Measurements from ENCODE around the gene SIGLEC7. TPM values are rescaled to one million over a fixed set of nuclear protein-coding genes. Genes with fewer than 3 reads are reported as not detected.
"Not testable (repeated sequence)": the region's sequence is repeated elsewhere in the genome, so short reads cannot be mapped to it uniquely, and the experiment has no call there.

SIGLEC7 gene
- total RNA-seq, 1 experiment from 2014 or later: not detected

GRCh38 chr19:51159656-51160055 is 17.6 kb downstream of the SIGLEC7 start:
- in situ Hi-C loops (cut with HindIII; ENCODE audit: low sequenced_read_pairs): no loop called here

DNA sequence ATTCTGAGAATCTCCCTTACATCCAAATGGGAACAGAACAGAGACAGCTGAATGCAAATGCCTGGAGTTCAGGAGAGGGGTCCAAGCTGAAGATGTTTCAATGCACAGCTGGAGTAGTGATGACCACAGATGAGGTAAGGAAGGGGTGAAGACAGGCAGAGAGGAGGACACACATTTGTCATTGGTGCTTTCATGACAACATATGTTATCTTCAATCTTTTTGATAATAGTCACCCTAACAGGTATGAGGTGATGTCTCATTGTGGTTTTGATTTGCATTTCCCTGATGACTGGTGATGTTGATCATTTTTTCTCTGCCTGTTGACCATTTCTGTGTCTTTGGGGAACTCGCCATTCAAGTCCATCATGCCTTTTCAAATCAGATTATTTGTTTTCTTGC is 19.2 kb downstream of the SIGLEC7 start:
- in situ Hi-C loops (cut with HindIII; ENCODE audit: low sequenced_read_pairs): no loop called here
- DNase-seq (ENCODE audit: low spot score): no peak

More at GRCh38 chr19:51159656-51160055, 17.6 kb downstream of the SIGLEC7 start:
- no peak for DNase-seq (ENCODE audit: low spot score)

GRCh38 chr19:51161867-51162496 is 19.9 kb downstream of the SIGLEC7 start:
- in situ Hi-C loops (cut with HindIII; ENCODE audit: low sequenced_read_pairs): no loop called here
- no peak for DNase-seq (ENCODE audit: low spot score)

DNA sequence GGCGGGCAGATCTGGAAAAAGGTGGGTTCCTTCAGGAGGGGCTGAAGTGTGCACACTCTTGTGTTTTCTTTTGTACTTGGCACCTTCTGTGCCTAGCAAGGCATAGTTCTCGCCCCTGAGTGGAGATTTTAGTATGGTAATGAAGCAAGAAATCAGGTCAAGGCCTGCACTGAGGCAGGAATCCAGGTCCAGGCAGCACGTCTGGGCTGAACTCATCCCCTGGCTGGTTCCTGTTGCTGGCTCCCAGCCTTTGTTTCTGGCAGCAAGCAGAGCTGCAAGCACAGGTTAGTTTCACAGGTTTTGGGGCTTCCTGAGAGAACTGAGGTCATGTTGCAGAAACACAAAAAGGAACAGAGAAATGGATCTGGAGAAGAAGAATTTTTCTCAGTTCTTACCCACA is 21.2 kb downstream of the SIGLEC7 start:
- DNase-seq (ENCODE audit: low spot score): peak; percentile 97
- in situ Hi-C loops (cut with HindIII; ENCODE audit: low sequenced_read_pairs): no loop called here

DNA sequence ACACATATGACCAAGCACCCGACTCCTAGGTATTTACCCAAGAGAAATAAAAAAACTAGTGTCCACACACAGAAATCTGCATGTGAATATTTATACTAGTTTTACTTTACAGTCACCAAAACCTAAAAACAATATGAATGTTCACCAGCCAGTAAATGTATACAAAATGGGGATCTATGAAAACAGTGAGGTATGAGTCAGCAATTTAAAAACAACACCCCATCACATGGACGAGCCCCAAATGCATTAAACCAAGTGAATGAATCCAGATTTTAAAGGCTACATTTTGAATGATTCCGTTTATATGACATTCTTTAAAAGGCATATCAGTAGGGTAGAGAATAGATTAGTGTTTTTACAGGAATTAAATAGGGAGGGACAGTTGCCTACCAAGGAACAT is 22.1 kb downstream of the SIGLEC7 start:
- in situ Hi-C loops (cut with HindIII; ENCODE audit: low sequenced_read_pairs): no loop called here
- no peak for DNase-seq (ENCODE audit: low spot score)

- in situ Hi-C loops (cut with HindIII; ENCODE audit: low sequenced_read_pairs): no loop called here
- no peak for DNase-seq (ENCODE audit: low spot score)
Observed at GRCh38 chr19:51166846-51167490, 24.9 kb downstream of the SIGLEC7 start.

DNA sequence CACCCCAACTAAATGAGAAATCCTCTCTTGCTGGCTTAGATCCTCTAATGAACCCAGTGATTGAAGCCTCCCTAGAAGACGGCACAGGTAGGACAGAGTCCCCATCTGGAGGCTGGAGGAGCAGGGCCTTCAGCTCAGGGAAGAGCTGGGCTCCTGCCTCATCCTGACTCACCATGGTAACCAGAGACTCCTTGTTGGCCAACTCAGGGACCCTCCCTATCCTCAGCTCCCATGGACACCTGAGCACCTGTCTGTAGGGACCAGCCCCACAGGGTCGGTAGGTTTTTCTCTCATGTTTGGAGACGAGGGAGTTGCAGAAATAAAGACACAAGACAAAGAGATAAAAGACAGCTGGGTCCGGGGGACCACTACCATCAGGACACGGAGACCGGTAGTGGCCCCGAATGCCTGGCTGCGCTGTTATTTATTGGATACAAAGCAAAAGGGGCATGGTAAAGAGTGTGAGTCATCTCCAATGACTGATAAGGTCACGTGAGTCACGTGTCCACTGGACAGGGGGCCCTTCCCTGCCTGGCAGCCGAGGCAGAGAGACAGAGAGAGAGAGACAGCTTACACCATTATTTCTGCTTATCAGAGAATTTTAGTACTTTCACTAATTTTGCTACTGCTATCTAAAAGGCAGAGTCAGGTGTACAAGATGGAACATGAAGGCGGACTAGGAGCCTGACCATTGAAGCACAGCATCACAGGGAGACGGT is 26.6 kb downstream of the SIGLEC7 start:
- in situ Hi-C loops (cut with HindIII; ENCODE audit: low sequenced_read_pairs): no loop called here
- DNase-seq (ENCODE audit: low spot score): no peak

DNA sequence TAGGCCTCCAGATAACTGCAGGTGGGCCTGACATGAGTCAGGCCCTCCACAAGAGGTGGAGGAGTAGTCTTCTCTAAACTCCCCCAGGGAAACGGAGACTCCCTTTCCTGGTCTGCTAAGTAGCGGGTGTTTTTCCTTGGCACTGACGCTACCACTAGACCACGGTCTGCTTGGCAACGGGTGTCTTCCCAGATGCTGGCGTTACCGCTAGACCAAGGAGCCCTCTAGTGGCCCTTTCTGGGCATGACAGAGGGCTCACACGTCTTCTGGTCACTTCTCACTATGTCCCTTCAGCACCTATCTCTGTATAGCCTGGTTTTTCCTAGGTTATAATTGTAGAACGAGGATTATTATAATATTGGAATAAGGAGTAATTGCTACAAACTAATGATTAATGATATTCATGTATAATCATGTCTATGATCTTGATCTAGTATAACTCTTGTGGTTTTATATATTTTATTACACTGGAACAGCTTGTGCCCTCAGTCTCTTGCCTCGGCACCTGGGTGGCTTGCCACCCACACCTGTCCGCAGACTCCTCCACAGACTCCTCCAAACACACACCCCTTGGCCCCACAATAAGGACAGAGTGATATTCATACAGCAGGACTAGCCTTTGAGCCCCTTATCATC is 27.3 kb downstream of the SIGLEC7 start:
- DNase-seq (ENCODE audit: low spot score): peak; percentile 92
- in situ Hi-C loops (cut with HindIII; ENCODE audit: low sequenced_read_pairs): not testable (repeated sequence)

GRCh38 chr19:51172223-51172622 is 30.1 kb downstream of the SIGLEC7 start:
- DNase-seq (ENCODE audit: low spot score): no peak
- in situ Hi-C loops (cut with HindIII; ENCODE audit: low sequenced_read_pairs): no loop called here

DNA sequence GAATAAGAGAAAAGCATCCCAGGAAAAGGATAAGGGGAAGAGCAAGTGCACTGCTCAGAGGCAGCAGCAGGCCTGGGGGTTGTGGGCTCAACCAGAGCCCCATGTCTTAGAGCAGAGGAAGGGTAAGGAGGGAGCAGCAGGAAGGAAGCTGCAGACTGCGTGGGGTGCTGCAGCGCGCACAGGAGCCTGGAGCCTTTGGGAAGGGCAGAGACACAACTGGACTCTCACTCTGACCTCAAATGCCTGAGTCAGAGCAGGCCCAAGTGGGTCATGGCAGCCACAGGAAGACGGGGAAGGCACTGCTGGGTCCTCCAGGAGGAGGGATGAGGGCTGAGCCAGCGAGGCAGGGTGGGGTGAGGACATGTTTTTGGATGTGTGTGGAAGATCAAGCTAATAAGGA is 31.6 kb downstream of the SIGLEC7 start:
- in situ Hi-C loops (cut with HindIII; ENCODE audit: low sequenced_read_pairs): no loop called here
- DNase-seq (ENCODE audit: low spot score): no peak

- peak; percentile 32 for DNase-seq (ENCODE audit: low spot score)
- in situ Hi-C loops (cut with HindIII; ENCODE audit: low sequenced_read_pairs): no loop called here
Observed at GRCh38 chr19:51179256-51179655, 37.2 kb downstream of the SIGLEC7 start.

GRCh38 chr19:51181377-51181912 is 39.3 kb downstream of the SIGLEC7 start:
- in situ Hi-C loops (cut with HindIII; ENCODE audit: low sequenced_read_pairs): no loop called here
- no peak for DNase-seq (ENCODE audit: low spot score)

DNA sequence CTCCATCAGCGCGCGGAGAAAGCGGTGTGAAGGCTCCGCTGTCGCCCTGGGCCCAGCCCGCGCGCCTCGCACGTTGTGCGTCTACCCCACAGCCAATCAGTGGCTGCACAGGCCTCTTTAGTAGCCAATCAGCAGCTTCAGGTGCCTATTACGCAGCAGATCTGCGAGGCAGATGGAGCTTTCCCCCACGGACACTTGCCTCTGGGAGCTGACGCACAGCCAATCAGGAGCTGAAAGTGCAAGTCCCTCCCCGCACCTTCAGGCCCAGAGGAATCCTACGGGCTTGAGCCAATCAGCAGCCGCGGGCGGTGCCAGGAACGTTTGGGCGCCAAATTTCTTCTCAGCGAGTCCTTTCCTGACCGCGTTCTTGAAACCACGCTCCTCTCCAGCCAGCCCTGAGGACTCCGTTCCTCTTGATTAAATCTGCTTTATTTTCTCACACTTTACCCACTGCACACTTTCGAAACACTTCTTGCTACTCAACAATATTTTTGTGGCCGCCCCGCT is 39.9 kb downstream of the SIGLEC7 start:
- in situ Hi-C loops (cut with HindIII; ENCODE audit: low sequenced_read_pairs): no loop called here
- DNase-seq (ENCODE audit: low spot score): peak; percentile 38

DNA sequence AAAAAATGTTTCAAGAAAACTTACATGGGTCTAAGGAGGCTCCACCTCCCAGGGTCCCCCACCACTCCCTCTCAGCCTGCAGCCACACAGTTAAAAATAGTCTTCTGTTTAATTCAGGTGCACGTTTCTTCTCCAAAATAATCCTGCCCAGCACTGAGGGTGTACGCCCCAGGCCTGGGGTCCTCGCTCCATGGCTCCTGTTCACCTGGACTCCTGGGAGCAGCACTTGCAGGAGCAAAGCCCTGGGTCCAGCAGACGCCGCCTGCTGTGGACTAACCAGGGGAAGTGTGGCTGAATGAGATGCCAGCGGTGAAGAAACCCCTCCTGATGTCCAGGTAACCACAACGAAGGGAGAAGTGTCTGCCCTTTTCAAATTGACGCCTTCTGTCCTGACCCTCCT is 41.5 kb downstream of the SIGLEC7 start:
- in situ Hi-C loops (cut with HindIII; ENCODE audit: low sequenced_read_pairs): no loop called here

GRCh38 chr19:51185069-51185867 is 43.2 kb downstream of the SIGLEC7 start:
- in situ Hi-C loops (cut with HindIII; ENCODE audit: low sequenced_read_pairs): no loop called here
- no peak for DNase-seq (ENCODE audit: low spot score)

More for the DNA sequence above, 41.5 kb downstream of the SIGLEC7 start:
- DNase-seq (ENCODE audit: low spot score): no peak

DNA sequence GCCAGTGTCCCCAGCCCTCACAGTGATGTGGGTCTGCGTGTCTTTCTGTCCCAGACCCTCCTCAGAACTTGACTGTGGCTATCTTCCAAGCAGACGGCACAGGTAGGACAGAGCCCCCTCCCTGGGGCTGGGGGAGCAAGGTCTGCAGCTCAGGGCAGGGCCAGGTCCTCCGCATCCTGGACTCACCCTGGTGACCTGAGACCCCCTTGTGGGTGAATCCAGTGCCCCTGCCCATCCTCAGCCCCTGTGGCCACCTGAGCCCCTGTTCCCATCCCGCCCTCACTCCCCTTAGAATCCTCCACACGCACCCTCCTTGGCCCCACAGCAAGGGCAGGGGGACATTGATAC is 43.7 kb downstream of the SIGLEC7 start:
- in situ Hi-C loops (cut with HindIII; ENCODE audit: low sequenced_read_pairs): no loop called here
- DNase-seq (ENCODE audit: low spot score): no peak

- in situ Hi-C loops (cut with HindIII; ENCODE audit: low sequenced_read_pairs): no loop called here
- DNase-seq (ENCODE audit: low spot score): no peak
Observed at GRCh38 chr19:51186323-51186722, 44.2 kb downstream of the SIGLEC7 start.

DNA sequence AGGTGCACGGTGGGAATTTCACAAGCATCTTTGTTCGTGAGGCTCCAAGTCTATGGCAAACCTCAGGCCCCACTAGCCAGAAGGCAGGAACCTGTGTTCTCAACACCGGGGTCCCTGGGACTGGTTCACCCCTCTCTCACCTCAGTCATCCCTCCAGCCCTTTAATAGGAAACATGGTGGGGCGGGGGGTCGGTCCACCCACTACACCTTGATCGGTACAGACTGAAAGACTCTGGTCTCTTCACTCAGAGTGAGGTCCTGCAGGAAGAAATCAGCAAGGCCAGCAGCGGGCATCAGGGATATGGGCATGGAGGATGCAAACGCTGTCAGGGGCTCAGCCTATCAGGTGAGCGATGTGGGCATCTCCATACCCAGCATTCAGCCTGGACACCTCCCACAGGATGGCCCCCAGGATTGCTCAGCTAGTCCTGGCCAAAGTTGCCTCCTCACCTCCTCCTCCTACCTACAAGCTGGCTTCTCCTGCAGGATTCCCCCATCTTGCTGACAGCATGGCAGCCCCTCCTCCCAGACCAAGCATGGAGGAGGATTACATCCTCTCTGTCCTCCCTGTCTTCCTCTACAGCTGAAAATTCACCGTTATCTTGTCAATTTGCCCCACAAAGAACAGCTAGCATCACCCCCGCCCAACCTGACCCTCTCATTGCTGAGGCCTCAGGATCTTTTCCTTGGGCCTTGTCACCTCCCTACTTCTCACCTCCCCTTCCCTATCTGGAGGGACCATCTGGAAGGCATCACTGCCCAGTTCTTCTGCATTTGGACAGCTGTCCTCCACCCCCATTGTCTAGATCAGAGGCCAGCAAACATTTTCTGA is 45.5 kb downstream of the SIGLEC7 start:
- DNase-seq (ENCODE audit: low spot score): no peak
- in situ Hi-C loops (cut with HindIII; ENCODE audit: low sequenced_read_pairs): no loop called here

Data from G401 (cell line).